Thymus (tissue), 11 donors: Measurements from ENCODE around the gene DAB1. TPM values are rescaled to one million over a fixed set of nuclear protein-coding genes. Genes with fewer than 3 reads are reported as not detected.

Experiments
- DNase-seq, 9 donors: peaks; one replicate each; pipeline ENCODE4 v3.0.0-alpha.2; 2013; ENCODE audit warnings: low spot score in 9 of 9, low read depth in 6 of 9, missing footprints in 1 of 9
- H3K27ac ChIP-seq, 2 donors: one replicate each; pipeline ENCODE4 v1.5.1; 2013; ENCODE audit warnings: control low read depth in 1 of 2, low read depth in 1 of 2, low read length in 1 of 2, mild to moderate bottlenecking in 1 of 2, moderate library complexity in 1 of 2
- H3K27me3 ChIP-seq, 2 donors: one replicate each; pipeline ENCODE4 v1.5.1; 2013; ENCODE audit warnings: low read length in 1 of 2; ENCODE audit not compliant: control insufficient read depth in 2 of 2, insufficient read depth in 1 of 2
- H3K36me3 ChIP-seq, 2 donors: one replicate each; pipeline ENCODE4 v1.5.1; 2013; ENCODE audit warnings: low read length in 1 of 2, mild to moderate bottlenecking in 1 of 2, moderate library complexity in 1 of 2; ENCODE audit not compliant: control insufficient read depth in 2 of 2, insufficient read depth in 2 of 2
- H3K4me1 ChIP-seq, 2 donors: one replicate each; pipeline ENCODE4 v1.5.1; 2013; ENCODE audit warnings: low read length in 2 of 2; ENCODE audit not compliant: control insufficient read depth in 2 of 2, insufficient read depth in 2 of 2
- H3K4me3 ChIP-seq, 2 donors: one replicate each; pipeline ENCODE4 v1.5.1; 2013; ENCODE audit warnings: low read length in 2 of 2, control low read depth in 1 of 2, mild to moderate bottlenecking in 1 of 2
- H3K9me3 ChIP-seq, 2 donors: one replicate each; pipeline ENCODE4 v1.5.1; 2013; ENCODE audit warnings: low read length in 1 of 2, mild to moderate bottlenecking in 1 of 2; ENCODE audit not compliant: control insufficient read depth in 2 of 2, insufficient read depth in 1 of 2
- WGBS: extraction: QIAGEN DNeasy Blood & Tissue Kit; methylation state at CpG from one replicate; pipeline ENCODE4 v1.1.7; 2013; 5-methylcytosine and 5-hydroxymethylcytosine counted together
- polyA plus RNA-seq: library from polyadenylated mRNA; stranded (reverse); fragments of 200-250 nt; gene quantifications from one replicate; pipeline ENCODE4 v1.2.3, GENCODE V29; 2013
- total RNA-seq: library from RNA; stranded (reverse); fragments of 120-200 nt; gene quantifications from one replicate; pipeline ENCODE4 v1.2.4, GENCODE V29; 2013
- donor health status: healthy.

The DAB1 gene
- total and polyA plus RNA-seq, 2 donors, result 0.09 to 0.23 TPM

- no peaks in the 10 kb centered on the region for H3K36me3 ChIP-seq
- peak in 5 of 9 donors; percentile 4 to 33 (median 8) for DNase-seq
- no peaks in the 10 kb centered on the region for H3K27me3 ChIP-seq
- 71% methylated on average over 4 of the region's 4 CpGs for WGBS
- no peak overlapping the region for H3K4me3 ChIP-seq
- H3K27ac ChIP-seq, result no peak overlapping the region
- no peaks in the 10 kb centered on the region for H3K4me1 ChIP-seq
- no peaks in the 10 kb centered on the region for H3K9me3 ChIP-seq
Measured at GRCh38 chr1:57307392-57308170, 116.3 kb downstream of the DAB1 start.

- no peaks in the 10 kb centered on the region for H3K27me3 ChIP-seq
- WGBS, result 96% methylated on average over 3 of the region's 3 CpGs
- no peak overlapping the region for H3K27ac ChIP-seq
- no peaks in the 10 kb centered on the region for H3K4me1 ChIP-seq
- no peak overlapping the region for H3K4me3 ChIP-seq
- H3K9me3 ChIP-seq, result no peaks in the 10 kb centered on the region
- H3K36me3 ChIP-seq, result no peaks in the 10 kb centered on the region
- DNase-seq, result no peak
Measured at GRCh38 chr1:57304591-57304990, 119.3 kb downstream of the DAB1 start.

DNA sequence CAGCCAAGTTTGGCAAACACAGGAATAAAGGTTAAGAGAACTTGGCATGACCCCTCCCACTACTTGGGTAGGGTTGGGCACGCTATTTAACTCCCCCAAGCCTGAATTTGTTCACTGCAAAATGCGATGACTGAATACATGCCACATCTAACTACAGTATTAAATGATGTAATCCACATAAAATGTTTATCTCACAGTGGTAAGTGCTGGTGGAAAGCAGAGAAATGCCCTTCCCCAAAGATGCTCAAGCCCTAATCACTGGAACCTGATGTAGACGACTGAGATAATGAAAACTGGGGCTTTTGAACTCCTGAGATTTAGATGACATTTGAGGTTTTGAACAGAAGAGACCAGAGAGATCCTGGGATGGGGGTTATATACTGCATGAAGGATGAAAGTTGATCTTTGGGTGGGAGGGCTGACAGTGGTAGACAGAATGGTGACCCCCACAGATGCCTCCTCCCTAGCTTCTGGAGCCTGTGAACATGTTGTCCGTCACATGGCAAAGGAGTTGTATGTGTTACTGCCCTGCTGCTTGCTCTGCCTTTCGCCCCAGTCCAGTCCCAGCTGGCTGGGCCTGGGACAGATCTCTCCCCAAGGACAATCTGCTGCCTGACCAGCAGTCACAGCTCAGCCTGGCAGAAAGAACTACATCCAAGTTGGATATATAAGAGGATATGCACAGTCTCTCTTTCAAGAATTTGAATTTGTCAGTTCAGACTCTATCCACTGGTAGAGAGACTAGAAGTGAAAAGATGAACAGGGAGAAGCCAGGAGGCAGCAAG, 120.9 kb downstream of the DAB1 start:
- no peaks in the 10 kb centered on the region for H3K9me3 ChIP-seq
- H3K36me3 ChIP-seq, result no peaks in the 10 kb centered on the region
- no peak for DNase-seq
- no peaks in the 10 kb centered on the region for H3K4me1 ChIP-seq
- 91% methylated on average over 5 of the region's 5 CpGs for WGBS
- no peaks in the 10 kb centered on the region for H3K27me3 ChIP-seq
- no peak overlapping the region for H3K27ac ChIP-seq
- H3K4me3 ChIP-seq, result no peak overlapping the region

DNA sequence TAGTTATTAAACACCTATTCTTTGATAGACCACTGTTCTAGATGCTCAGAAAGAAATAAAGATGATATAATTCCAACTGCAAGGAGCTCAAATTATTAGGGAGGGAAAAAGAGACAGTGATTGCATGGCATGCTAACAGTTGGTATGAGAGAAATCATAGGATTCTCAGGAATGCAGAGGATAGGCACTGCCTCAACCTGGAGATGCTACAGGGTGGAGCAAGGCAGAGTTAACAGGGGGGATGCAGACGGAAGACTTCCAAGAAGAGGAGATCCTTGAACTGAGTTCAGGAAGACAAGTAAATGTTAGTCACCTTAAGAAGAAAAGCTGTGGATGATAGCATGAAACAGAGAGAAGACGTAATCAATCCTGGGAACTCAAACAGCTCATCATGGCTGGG, 123.7 kb downstream of the DAB1 start:
- Histone ChIP-seq H3K27me3 (no peaks in the 10 kb centered on the region), H3K4me3 (no peak overlapping the region), H3K36me3 (no peaks in the 10 kb centered on the region), H3K27ac (no peak overlapping the region), H3K9me3 (no peaks in the 10 kb centered on the region), H3K4me1 (no peaks in the 10 kb centered on the region)
- DNase-seq, result no peak
- WGBS, result 93% methylated on average over 2 of the region's 2 CpGs

GRCh38 chr1:57296726-57297250, 127.1 kb downstream of the DAB1 start:
- Histone ChIP-seq H3K36me3 (no peaks in the 10 kb centered on the region), H3K4me1 (no peaks in the 10 kb centered on the region), H3K4me3 (no peak overlapping the region), H3K27me3 (no peaks in the 10 kb centered on the region), H3K9me3 (no peaks in the 10 kb centered on the region), H3K27ac (no peak overlapping the region)
- 86% methylated on average over 4 of the region's 4 CpGs for WGBS
- no peak for DNase-seq

DNA sequence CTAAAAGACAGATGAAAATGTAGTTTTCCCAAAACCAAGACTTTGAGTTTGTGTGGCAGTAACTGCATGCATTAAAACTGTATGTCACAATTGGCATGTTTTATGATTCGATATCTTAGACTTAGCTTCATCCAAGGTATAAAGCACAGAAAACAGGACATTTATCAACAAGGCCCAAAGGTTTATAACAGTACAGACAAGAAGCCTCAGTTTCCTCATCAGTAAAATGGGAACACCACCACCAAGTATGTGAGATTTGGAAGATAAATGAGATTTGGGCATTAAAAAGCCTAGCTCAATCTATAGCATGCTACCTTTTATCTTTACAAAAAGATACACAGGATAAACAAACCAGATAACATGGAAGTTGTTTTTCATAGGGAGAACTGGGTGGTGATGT, 128.5 kb downstream of the DAB1 start:
- H3K27me3 ChIP-seq, result no peaks in the 10 kb centered on the region
- no peak for DNase-seq
- H3K27ac ChIP-seq, result no peak overlapping the region
- no peak overlapping the region for H3K4me3 ChIP-seq
- 99% methylated on average over 1 of the region's 1 CpG for WGBS
- H3K4me1 ChIP-seq, result no peaks in the 10 kb centered on the region
- H3K36me3 ChIP-seq, result no peaks in the 10 kb centered on the region
- no peaks in the 10 kb centered on the region for H3K9me3 ChIP-seq

GRCh38 chr1:57294177-57294576, 129.7 kb downstream of the DAB1 start:
- Histone ChIP-seq H3K4me1 (no peaks in the 10 kb centered on the region), H3K27me3 (no peaks in the 10 kb centered on the region), H3K36me3 (no peaks in the 10 kb centered on the region), H3K27ac (no peak overlapping the region), H3K4me3 (no peak overlapping the region), H3K9me3 (no peaks in the 10 kb centered on the region)
- DNase-seq, result no peak

GRCh38 chr1:57293214-57293613, 130.6 kb downstream of the DAB1 start:
- Histone ChIP-seq H3K36me3 (no peaks in the 10 kb centered on the region), H3K27ac (no peak overlapping the region), H3K27me3 (no peaks in the 10 kb centered on the region), H3K4me1 (no peaks in the 10 kb centered on the region), H3K4me3 (no peak overlapping the region), H3K9me3 (no peaks in the 10 kb centered on the region)
- WGBS, result 95% methylated on average over 3 of the region's 3 CpGs
- no peak for DNase-seq

DNA sequence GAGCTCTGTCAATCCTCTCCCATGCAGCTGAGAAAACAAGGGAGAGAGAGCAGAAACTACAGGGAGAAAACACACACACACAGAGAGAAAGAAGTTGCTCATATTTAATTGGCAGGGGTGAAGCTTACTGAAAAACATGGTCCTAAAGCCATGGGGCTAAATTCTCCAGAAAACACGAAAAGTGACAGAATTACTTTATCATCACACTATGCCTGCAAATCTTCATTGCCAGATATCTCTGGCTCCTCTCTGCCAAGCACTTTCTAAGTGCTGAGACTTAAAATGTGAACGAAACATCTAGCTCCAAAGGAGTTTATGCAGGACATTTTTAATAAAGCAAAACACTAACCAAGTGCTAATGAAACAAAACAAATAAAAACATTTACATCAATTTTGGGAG, 134.1 kb downstream of the DAB1 start:
- Histone ChIP-seq H3K4me3 (no peak overlapping the region), H3K27ac (no peak overlapping the region), H3K27me3 (no peaks in the 10 kb centered on the region), H3K36me3 (no peaks in the 10 kb centered on the region), H3K4me1 (no peaks in the 10 kb centered on the region), H3K9me3 (no peaks in the 10 kb centered on the region)
- no peak for DNase-seq
- 94% methylated on average over 2 of the region's 2 CpGs for WGBS
